ACHN (cell line): ENCODE measurements around the gene HTT.

ENCODE experiments used
- DNase-seq: peaks from one replicate; pipeline ENCODE4 v3.0.0-alpha.2; 2015
- in situ Hi-C: cut with HindIII; loops from 2 replicates; pipeline ENCODE4 v1.10.0; 2017; ENCODE audit warnings: low sequenced_read_pairs, low pct_ligation_motif_present, low pct_unique_long_range_greater_than_20kb

The HTT gene

GRCh38 chr4:3287972-3288570 is 213.6 kb downstream of the HTT start:
- in situ Hi-C loops: no loop called here
- no peak for DNase-seq

- DNase-seq: no peak
- in situ Hi-C loops: no loop called here
Observed at GRCh38 chr4:3288571-3289094, 214.2 kb downstream of the HTT start.

- no peak for DNase-seq
- in situ Hi-C loops: no loop called here
Observed at GRCh38 chr4:3290476-3290875, 216.0 kb downstream of the HTT start.

- in situ Hi-C loops: no loop called here
Observed at GRCh38 chr4:3290889-3291321, 216.4 kb downstream of the HTT start.

GRCh38 chr4:3291411-3291968 is 217.0 kb downstream of the HTT start:
- in situ Hi-C loops: no loop called here

More at GRCh38 chr4:3290889-3291321, 216.4 kb downstream of the HTT start:
- DNase-seq: no peak

GRCh38 chr4:3291969-3292570 is 217.6 kb downstream of the HTT start:
- in situ Hi-C loops: no loop called here
- peak; percentile 52 for DNase-seq

More at GRCh38 chr4:3291411-3291968, 217.0 kb downstream of the HTT start:
- no peak for DNase-seq

GRCh38 chr4:3292571-3293400 is 218.3 kb downstream of the HTT start, which contains the start of gene RGS12:
Gene RGS12 (plus strand): TSS chr4:3293021. CDS start chr4:3316171, 23,150 bp downstream.
- in situ Hi-C loops: no loop called here
- DNase-seq: peak; percentile 90
